PC-3 (cell line): ENCODE results near the gene TP53I3.

Experiments
- CTCF ChIP-seq: fragments of 300-600 bp; sonication (generic); conservative IDR thresholded peaks from 2 replicates; pipeline ENCODE4 v1.5.1; 2017; ENCODE audit warnings: antibody characterized with exemption, low read depth, mild to moderate bottlenecking, low read length
- EZH2 ChIP-seq: fragments of 300-600 bp; sonication (generic); IDR thresholded peaks from one replicate; pipeline ENCODE4 v1.6.1; 2017; ENCODE audit warnings: antibody characterized with exemption, mild to moderate bottlenecking, low read length; ENCODE audit not compliant: unreplicated experiment
- EZH2phosphoT487 ChIP-seq: fragments of 300-600 bp; sonication (generic); IDR thresholded peaks from 2 replicates; pipeline ENCODE4 v1.6.1; 2018; ENCODE audit warnings: mild to moderate bottlenecking, antibody characterized with exemption, low read length, borderline replicate concordance

DNA sequence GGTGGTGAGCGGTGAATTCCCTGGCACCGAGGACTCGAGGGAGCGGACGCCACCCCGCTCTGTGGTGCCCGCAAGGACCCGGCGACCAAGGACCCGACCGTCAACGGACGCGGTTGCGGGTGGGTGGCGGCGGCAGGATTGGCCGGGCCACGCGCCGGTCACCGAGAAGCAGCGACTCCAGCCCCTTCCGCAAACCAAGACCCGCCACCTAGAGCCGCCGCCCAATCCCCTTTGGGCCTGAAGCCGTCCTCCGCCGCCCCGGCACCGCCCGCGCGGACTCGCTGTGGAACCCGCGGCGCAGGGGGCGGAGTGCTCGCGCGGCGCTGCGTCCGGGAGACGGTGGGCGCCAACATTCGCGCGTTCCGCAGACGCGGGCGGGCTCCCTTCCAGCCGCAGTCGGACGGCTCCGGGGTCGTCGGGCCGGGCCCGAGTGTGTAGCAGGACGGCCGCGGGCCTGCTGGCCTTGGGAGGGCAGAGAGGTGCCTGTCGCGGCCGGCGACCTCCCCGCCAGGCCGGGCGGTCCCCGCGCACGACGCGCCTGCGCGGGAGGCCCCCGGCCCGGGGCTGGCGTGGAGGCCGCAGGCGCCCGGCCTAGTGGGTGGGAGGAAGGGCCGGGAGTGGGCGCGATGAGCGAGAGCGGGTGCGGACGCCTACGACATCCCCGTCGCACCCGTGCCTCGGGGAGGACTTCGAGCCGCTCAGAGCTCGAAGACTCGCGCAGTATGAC is 38.7 kb upstream of the TP53I3 start, which contains the start of the genes FAM228B and PFN4:
- TF ChIP-seq CTCF, result no peak
- TF ChIP-seq EZH2, result no peak
- no peak for TF ChIP-seq EZH2phosphoT487
